GM13976 (cell line): ENCODE measurements around the gene GMPPB.

ENCODE experiments used
- DNase-seq: peaks from one replicate; pipeline ENCODE4 v3.0.0; 2012; ENCODE audit warnings: low spot score
- CTCF ChIP-seq: IDR thresholded peaks from 2 replicates; pipeline ENCODE4 v1.5.1; 2012; ENCODE audit warnings: borderline replicate concordance, mild to moderate bottlenecking; ENCODE audit not compliant: insufficient read depth; ENCODE audit errors: extremely low read depth, missing control alignments, control extremely low read depth
- in situ Hi-C: fragments of 300-500 bp; cut with MboI; formaldehyde crosslinking; loops from one replicate; pipeline ENCODE4 v1.12.0; 2022; ENCODE audit warnings: low sequenced_read_pairs, mixed read lengths, inconsistent platforms; ENCODE audit not compliant: unreplicated experiment

The GMPPB gene

DNA sequence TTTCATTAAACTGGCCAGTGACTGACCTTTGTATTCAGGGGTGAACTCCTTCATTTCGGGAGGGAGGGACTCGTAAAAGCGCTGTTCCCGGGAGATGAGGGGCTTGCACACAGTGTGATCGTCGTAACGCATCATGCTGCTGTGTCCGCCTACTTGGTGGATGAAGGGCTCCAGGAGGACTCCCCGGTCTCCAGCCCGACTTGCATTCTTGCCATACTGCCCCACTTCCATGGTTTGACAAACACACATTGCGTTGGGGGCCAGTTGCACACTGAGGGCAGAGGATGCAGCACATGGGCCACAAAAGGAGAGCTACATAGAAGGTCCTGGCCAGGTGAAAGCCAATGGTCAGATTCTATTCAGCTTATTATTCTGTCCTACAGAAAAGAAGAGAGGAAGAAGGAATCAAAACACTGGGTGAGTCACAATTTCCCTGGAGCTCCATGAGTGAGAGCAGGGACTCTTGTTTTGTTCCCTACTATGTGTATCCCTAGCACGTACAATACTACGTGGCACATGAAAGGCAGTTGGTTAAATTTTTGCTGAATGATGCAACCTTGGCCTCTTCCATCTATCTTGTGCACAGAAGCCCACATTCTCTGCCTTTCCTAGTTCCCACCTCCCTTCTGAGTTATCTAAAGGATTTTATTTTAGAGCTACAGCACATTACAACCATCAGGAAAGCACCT lies 24.2 kb upstream of the GMPPB start:
- in situ Hi-C loops = no loop called here
- no peak for DNase-seq
- no peak for TF ChIP-seq CTCF

DNA sequence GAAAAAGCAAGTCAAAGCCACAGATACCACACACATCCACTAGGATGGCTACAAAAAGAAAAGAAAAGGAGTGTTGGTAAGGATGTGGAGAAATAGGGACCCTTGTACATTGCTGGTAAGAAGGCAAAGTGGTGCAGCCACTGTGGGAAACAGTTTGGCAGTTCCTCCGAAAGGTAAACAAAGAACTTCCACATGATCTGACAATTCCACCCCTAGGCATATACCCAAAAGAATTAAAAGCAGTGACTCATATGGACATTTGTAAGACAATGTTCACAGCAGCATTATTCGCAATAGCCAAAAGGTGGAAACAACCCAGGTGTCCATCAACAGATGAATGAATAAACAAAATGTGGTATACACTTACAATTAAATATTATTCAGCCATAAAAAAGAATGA lies 22.2 kb upstream of the GMPPB start:
- in situ Hi-C loops = no loop called here
- DNase-seq = no peak
- TF ChIP-seq CTCF = no peak

DNA sequence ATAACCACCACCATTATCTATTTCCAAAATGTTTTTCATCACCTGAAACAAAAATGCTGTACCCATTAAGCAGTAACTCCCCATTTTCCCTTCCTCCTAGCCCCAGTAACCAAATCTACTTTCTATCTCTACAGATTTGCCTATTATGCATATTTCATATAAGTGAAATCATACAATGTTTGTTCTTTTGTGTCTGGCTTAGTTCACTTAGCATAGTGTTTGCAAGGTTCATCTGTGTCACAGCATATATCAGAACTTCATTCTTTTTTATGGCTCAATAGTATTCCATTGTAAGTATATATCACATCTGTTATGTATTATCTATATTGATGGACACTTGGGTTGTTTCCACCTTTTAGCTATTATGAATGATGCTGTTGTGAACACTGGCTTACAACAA lies 16.7 kb upstream of the GMPPB start:
- no peak for DNase-seq
- in situ Hi-C loops = no loop called here
- TF ChIP-seq CTCF = no peak

- no peak for DNase-seq
- TF ChIP-seq CTCF = no peak
- in situ Hi-C loops = no loop called here
Observed at GRCh38 chr3:49738067-49738713, 14.4 kb upstream of the GMPPB start.

DNA sequence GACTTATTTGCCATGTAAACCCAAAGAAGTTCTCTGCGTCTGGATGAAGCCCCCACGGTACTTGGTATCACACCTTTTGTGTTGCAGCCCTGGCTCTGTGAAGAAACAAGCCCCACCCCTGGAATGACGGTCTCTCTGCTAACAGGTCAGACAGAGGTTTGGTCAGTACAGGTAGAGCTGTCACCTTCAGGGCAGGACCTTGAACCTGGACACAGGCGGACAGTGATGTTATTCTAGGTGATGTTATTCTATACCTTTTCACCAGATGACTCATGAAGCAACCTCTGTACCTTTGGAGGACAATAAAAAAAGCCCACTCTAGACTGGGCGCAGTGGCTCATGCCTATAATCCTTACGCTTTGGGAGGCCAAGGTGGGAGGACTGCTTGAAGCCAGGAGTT lies 11.0 kb upstream of the GMPPB start:
- no peak for DNase-seq
- in situ Hi-C loops = no loop called here
- no peak for TF ChIP-seq CTCF

DNA sequence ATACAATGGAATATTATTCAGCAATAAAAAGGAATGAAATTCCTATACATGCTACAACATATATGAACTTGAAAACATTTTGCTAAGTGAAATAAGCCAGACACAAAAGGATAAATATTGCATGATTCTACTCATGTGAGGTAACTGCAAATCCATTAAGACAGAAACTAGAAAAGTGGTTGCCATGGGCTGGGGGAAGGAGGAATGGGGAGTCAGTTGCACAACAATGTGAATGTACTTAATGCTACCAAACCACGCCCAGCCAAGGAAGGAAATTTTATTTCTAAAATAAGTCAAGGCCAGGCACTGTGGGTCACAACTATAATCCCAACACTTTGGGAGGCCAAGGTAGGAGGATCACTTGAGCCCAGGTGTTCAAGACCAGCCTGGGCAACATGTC lies 9.8 kb upstream of the GMPPB start:
- in situ Hi-C loops = no loop called here
- no peak for DNase-seq
- TF ChIP-seq CTCF = no peak
